ENCODE data around the gene CES2.
"Not testable (repeated sequence)": the region's sequence is repeated elsewhere in the genome, so short reads cannot be mapped to it uniquely, and the experiment has no call there.

The CES2 gene

DNA sequence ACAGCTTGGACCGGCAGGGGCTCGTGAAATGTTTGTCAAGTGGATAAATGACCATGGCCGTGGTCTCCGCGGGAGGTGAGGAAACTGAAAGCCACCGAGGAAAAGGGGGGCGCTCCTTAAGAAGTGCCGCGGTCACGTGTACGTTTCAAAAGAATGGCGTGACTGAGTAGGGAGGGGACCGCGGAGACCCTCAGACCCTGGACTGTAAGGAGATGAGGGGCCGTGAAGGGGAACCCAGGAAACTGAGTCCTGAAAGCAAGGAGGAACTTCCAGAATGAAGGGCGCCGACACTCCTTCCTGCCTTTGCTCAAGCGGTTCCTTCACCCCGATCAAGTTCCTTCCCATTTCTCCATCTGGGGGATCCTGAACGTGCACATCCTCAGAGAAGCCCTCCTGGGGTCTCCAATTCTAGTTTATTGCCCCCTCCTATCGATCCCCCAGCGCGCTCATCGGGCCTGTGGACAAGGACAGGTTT, 440 bp upstream of the CES2 start:
- not testable (repeated sequence) for DNase-seq (ENCODE audit: low spot score)

DNA sequence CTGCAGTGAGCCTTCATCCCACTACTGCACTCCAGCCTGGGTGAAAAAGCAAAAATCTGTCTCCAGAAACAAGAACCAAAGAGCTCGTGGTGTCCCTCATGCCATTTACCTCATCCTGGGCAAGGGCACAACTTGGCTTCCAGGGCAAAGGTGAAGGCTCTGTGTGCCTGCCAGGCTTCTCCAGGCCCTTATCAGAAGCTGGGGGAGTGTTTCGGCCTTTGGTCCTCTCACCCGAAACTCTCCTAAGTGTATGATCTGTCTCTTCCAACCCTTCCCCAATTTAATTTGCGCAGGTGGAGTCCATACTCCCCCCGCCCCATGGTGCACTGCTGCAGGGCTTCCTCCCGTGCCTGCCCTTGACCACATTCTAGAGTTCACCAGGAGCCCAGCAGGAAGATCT, 1.1 kb downstream of the CES2 start:
- no peak for DNase-seq (ENCODE audit: low spot score)

DNA sequence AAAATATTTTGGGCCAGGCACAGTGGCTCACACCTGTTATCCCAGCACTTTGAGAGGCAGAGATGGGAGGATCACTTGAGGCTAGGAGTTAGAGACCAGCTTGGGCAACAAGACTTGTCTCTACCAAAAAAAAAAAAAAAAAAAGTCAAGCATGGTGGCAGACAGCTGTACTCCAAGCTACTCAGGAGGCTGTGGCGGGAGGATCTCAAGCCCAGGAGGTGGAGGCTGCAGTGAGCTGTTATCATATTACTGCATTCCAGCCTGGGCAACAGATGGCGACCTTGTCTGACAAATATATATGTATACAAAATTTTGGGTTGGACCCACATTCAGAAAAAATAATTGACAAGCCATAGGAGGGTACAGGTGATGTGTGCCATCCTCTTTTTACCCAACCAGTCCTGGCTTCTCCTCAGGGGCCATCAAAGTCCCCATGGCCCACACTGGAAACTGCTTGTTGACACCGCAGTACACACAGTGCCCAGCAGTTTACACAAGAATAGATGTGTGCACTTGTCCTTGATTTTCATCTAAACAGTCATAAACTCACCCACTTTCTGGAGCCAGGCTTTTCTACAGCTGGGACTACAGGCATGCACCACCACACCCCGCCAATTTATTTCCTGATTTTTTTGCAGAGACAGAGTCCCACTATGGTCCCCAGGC, 1.7 kb downstream of the CES2 start:
- DNase-seq (ENCODE audit: low spot score) = no peak

DNA sequence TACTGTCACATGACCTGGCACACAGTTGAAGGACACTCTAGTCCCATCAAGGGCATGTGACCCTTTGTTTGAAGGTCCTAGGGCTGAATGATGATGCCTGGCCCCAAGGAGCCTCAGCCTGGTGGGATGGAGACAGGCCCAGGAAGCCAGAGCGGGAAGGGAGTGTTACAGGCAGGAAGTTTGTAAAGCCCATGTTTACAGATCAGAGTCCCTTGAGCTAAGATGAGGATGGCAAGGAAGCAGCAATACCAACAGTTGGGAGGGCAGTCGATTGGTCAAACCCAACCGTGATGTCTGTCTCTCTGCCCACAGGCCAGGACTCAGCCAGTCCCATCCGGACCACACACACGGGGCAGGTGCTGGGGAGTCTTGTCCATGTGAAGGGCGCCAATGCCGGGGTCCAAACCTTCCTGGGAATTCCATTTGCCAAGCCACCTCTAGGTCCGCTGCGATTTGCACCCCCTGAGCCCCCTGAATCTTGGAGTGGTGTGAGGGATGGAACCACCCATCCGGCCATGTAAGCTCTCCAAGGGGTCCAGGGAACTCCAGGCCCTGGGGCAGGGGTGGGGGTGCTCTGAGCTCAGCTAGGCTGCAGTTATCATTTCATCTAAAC, 2.5 kb downstream of the CES2 start:
- DNase-seq (ENCODE audit: low spot score) = no peak

DNA sequence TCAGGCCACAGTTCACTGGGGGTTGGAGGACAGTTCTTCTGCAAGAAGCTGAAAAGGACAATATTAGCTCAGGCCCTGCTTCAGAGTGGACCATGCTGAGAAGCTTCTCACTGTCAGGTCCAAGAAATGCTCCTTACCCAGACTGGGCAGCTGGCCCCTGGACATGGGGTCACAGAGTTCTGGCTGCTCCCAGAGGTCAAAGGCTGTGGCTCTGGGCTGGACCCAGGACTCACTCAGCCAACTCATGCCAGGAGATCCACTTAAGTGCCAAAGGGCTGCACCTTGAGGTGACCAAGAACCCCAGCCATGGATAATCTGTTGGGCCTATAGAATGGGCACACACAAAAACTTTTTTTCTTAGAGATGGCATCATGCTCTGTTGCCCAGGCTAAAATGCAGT, 4.0 kb downstream of the CES2 start:
- DNase-seq (ENCODE audit: low spot score) = no peak

DNA sequence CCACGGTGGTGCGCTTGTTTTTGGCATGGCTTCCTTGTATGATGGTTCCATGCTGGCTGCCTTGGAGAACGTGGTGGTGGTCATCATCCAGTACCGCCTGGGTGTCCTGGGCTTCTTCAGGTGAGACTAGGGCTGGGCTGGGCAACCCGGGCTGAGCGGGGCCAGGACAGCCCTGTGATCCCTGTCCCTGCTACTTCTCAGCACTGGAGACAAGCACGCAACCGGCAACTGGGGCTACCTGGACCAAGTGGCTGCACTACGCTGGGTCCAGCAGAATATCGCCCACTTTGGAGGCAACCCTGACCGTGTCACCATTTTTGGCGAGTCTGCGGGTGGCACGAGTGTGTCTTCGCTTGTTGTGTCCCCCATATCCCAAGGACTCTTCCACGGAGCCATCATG, 4.9 kb downstream of the CES2 start:
- no peak for DNase-seq (ENCODE audit: low spot score)

DNA sequence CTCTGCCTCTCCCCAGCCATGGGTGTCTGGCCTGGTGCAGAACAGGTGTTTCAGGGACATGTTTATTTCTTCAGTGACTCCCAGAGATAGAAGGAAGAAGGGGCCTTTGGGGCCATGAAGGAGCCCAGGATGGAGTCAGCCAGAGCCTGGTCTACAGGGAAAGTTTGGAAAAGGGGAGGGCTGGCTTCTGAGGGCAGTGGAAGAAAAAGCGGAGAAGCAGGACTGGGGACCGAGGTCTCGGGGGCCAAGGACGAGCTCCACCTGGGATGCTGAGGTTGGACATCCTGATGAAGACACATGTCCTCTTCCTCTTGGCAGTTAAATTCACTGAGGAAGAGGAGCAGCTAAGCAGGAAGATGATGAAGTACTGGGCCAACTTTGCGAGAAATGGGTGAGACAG, 7.7 kb downstream of the CES2 start:
- DNase-seq (ENCODE audit: low spot score) = no peak

DNA sequence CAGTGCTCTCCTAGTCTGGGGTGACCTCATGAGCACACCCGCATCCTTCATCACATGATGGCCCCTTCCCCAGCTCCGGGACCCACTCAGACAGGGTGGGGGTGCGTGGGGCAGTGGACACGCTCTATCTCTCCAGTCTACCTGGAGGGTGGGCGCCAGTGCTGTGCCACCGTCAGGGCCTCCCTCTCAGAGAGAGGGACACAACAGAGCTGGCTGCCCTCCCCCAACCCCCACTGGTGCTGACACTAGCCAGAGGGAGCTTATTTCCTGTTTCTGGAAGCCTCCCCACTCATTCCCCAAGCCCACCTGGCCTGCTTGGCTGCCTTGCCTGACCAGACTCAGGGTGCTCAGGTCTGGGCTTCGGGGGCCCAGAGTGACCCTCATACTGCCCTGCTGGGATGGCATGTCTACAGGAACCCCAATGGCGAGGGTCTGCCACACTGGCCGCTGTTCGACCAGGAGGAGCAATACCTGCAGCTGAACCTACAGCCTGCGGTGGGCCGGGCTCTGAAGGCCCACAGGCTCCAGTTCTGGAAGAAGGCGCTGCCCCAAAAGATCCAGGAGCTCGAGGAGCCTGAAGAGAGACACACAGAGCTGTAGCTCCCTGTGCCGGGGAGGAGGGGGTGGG, 8.2 kb downstream of the CES2 start:
- DNase-seq (ENCODE audit: low spot score) = no peak

DNA sequence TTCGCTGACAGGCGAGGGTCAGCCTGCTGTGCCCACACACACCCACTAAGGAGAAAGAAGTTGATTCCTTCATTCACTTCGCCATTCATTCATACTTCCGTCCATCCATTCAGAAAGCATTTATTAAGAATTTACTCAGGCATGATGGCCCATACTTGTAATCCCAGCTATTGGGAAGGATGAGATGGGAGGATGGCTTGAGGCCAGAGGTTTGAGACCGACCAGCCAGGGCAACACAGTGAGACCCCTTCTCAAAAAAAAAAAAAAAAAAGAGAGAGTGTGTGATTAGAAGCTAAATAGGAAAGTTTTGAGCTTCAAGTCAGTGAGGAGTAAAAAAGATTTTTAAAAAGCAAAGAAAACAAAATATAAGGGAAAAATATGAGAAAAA, 8.7 kb downstream of the CES2 start:
- DNase-seq (ENCODE audit: low spot score) = no peak

DNA sequence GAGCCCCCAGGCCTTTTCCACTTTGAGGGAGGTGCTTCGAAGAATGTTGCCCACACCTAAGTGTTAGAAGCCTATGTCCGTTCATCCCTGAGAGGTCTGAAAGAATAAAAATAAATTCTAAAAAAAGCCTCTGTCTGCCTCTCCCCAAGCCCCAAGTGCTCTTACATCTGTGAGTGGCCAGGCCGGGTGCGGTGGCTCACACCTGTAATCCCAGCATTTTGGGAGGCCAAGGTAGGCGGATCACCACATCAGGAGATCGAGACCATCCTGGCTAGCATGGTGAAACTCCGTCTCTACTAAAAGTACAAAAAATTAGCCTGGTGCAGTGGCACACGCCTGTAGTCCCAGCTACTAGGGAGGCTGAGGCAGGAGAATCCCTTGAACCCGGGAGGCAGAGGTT, 9.7 kb downstream of the CES2 start:
- not testable (repeated sequence) for DNase-seq (ENCODE audit: low spot score)

DNA sequence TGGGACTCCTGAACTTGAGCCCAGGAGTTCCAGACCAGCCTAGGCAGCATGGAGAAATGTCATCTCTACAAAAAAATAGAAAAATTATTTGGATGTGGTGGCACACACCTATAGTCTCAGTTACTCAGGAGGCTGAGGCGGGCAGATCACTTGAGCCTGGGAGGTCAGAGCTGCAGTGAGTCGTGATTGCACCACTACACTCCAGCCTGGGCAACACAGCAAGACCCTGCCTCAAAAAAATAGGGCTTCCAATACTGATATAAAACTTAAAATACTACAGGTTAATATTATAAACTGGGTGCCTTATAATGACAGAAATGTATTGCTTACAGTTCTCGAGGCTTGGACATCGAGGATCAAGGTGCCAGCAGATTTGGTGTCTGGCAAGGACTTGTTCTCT, 10.6 kb downstream of the CES2 start:
- DNase-seq (ENCODE audit: low spot score) = no peak

DNA sequence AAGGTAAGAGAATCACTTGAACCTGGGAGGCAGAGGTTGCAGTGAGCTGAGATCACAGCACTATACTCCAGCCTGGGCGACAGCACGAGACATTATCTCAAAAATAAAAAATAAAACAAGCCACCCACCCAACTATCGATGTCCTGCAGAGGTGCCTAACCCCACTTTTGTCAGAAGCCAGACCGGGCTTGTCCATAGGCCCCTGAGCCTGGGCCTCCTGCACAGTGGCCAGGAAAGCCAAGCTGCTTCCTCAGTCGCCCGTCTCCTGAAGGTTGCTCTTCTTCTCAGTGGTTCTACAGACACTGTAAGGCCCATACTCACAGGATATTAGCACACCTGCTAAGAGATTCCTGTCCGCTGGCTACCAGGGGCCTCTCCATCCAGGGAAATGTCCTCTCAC, 11.2 kb downstream of the CES2 start:
- DNase-seq (ENCODE audit: low spot score) = no peak

DNA sequence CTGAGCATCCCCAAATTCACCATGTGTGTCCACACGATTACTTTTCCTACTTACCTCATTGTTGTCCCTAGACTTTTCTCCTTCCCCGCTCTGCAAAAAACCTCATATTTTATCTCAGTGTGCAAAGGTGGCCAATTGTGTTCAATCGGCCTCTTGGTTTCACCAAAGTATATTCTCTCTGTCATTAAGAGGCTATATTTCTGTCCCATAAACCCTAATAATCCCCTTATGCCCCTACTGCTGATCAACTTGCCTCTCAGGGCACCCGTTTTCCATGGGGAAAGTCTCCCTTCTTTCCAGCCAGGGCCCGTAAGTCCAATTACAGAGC, 11.6 kb downstream of the CES2 start:
- DNase-seq (ENCODE audit: low spot score) = no peak

DNA sequence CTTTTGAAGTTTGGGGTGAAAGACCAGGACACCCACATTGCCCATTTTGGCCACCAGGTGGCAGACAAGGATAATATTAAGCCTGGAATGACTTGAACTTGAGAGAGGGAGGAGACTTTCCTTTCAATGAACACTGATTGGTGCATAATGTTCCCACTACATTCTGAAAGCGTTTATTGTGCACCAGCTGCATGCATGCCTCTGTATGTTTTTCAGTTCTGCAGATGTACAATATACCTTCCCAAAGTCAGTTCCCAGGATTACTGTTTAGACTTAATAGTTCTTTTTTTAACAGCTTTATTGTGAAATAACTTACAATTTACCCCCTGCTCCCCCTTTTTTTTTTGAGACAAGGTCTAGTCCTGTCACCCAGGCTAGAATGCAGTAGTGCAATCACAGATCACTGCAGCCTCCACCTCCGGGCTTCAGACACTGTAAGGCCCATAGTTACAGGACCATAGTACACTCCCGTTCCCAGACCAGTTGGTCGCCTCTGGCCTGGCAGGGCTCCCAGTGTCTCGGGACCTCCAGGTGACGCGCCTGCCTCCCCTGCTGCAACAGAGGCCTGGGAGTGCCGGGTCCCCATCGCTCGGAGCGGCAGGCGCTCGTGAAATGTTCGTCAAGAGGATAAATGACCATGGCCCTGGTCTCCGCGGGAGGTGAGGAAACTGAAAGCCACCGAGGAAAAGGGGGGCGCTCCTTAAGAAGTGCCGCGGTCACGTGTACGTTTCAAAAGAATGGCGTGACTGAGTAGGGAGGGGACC, 12.2 kb downstream of the CES2 start:
- peak; percentile 88 for DNase-seq (ENCODE audit: low spot score)

DNA sequence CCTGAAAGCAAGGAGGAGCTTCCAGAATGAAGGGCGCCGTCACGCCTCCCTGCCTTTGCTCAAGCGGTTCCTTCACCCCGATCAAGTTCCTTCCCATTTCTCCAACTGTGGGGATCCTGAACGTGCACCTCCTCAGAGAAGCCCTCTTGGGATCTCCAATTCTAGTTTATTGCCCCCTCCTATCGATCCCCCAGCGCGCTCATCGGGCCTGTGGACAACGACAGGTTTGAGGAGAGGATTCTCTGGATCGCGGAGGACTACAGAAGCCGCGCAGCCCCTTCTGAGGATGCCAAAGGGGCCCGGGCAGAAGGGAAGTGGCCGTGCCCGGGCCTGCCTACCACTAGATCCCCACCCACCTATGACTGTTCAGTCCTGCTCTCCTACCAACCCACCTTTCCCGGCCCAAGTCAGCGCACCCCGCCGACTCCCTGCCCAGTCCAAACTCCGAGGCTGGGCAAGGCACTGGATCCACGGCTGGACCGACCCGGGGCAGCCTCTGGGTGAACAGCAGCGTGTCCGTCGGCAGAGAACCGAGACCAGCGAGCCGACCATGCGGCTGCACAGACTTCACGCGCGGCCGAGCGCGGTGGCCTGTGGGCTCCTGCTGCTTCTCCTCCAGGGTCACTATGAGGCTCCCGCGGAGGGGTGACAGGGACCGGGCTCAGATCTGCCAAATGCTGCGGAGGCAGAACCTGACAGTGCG, 13.0 kb downstream of the CES2 start:
- DNase-seq (ENCODE audit: low spot score) = no peak

DNA sequence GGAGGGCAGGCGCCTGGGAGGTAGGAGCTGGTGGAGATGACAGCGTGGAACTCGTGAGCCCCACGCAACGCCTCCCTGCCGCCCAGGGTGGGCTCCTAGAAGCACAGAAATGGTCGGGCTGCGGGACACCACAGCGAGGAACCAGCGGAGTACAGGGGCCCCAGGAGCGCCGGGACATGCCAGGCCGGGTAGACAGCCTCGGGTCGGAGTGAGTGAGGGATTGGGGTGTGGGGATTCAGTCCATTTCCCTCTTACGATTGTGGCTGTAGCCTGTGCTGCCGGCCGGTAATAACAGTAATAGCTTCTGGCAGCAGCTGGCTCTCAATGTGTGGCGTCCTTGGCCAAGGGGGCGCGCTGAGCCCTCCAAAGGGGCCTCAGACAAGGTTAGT, 13.5 kb downstream of the CES2 start:
- DNase-seq (ENCODE audit: low spot score) = no peak

DNA sequence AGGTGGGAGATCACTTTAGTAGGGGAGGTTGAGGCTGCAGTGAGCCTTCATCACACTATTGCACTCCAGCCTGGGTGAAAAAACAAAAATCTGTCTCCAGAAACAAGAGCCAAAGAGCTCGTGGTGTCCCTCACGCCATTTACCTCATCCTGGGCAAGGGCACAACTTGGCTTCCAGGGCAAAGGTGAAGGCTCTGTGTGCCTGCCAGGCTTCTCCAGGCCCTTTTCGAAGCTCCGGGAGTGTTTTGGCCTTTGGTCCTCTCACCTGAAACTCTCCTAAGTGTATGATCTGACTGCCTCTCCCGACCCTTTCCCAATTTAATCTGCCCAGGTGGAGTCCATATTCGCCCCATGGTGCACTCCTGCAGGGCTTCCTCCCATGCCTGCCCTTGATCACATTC, 14.2 kb downstream of the CES2 start:
- no peak for DNase-seq (ENCODE audit: low spot score)

DNA sequence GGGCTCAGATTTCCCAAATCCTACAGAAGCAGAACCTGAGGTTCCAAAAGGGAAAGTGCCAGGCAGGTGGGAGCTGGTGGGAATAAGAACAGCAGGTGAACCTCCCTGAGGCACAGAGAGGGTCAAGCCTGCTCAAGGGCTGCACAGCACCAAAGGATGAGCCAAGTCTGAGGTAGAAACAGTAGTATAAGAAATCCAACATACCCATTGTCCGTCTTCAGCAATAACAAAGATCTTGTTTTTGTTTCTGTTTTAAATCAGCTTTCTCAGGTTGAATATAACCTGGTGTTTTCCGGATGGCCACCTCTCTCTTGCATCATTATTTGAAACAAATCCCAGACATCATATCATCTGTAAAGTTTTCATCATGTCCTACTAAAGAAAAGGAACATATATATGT, 15.1 kb downstream of the CES2 start:
- DNase-seq (ENCODE audit: low spot score) = no peak

DNA sequence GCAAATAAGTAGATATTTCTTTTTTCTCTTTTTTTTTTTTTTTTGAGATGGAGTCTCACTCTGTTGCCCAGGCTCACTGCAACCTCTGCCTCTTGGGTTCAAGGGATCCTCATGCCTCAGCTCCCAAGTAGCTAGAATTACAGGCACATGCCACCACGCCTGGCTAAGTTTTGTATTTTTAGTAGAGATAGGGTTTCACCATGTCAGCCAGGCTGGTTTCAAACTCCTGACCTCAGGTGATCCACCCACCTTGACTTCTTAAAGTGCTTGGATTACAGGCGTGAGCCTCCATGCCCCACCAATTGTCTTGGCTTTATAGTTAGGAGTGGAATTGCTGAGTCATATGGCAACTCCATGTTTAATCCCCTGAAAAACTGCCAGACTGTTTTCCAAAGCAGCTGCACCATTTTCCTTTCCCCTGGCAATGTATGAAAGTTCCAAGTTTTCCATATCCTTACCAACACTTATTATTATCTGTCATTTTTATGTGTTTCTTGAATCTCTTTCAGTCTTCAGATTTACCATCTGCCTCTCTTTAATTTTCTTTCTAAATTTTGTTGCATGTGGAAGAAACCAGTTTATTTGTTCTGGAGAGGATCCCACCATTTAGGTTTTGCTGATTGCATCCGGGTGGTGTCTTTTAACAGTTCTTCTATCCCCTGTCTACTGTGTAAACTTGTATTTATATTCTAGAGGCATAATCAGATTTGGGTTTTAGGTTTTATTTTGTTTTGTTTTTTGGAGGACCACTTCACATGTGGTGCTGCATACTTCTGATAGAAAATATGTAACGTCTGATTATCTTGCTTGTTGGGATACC, 15.9 kb downstream of the CES2 start:
- DNase-seq (ENCODE audit: low spot score) = no peak

DNA sequence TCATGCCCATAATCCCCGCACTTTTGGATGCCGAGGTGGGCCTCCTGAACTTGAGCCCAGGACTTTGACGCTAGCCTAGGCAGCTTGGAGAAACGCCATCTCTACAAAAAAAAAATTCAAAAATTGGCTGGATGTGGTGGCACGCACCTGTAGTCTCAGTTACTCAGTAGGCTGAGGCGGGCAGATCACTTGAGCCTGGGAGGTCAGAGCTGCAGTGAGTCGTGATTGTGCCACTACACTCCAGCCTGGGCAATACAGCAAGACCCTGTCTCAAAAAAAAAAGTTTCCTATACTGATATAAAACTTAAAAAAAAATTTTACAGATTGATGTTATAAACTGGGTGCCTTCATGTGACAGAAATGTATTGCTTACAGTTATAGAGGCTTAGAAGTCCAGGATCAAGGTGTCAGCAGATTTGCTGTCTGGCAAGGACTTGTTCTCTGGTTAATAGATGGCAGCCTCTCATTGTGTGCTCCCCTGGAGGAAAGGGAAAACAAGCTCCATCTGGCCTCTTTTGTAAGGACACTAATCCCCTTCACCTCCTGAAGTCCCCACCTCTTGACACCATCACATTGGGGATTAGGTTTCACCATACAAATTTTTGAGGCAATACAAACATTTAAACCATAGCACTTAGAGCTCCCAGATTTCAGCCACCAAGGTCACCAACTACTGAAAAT, 17.3 kb downstream of the CES2 start:
- no peak for DNase-seq (ENCODE audit: low spot score)

DNA sequence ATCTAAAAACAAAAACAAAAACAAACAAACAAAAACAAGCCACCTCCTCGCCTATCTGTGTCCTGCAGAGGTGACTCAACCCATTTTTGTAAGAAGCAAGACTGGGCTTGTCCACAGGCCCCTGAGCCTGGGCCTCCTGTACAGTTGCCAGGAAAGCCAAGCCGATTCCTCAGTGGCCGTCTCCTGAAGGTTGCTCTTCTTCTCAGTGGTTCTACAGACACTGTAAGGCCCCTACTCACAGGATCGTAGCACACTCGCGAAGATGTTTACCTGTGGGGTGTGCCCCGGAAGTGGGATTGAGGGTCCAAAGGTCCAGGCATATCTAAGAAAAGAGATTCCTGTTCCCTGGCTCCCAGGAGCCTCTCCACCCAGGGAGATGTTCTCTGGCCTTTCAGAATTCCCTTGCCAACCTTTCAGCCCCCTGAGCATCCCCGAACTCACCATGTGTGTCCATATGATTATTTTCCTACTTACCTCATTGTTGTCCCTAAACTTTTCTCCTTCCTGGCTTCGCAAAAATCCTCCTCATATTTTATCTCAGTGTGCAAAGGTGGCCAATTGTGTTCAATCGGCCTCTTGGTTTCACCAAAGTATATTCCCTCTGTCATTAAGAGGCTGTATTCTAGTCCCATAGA, 18.3 kb downstream of the CES2 start:
- DNase-seq (ENCODE audit: low spot score) = no peak

All from iPS-NIHi11 (cell line).